Measurements from ENCODE around the gene OR3A2.

- TF ChIP-seq CTCF (IDR thresholded peaks at IDR 0.05), result no peak
- TF ChIP-seq EP300 (IDR thresholded peaks at IDR 0.05), result no peak
- no peak for TF ChIP-seq POLR2A (IDR thresholded peaks at IDR 0.05)
These were observed 25.0 kb upstream of the OR3A2 start, which contains the start of gene OR3A3 for GRCh38 chr17:3411070-3411469.

All from upper lobe of left lung (tissue), 4 donors.